Measurements from ENCODE around the gene CASP2. TPM values are rescaled to one million over a fixed set of nuclear protein-coding genes. Genes with fewer than 3 reads are reported as not detected.
A peak's percentile ranks its signal among the peaks of the same experiment; 100 is the strongest.

The CASP2 gene
- total RNA-seq, 4 donors from 2014 or later: 3.1 to 13.9 (median 4.1) TPM

- Histone ChIP-seq H3K27ac (peak overlapping the region in 3 of 4 donors; percentile 86 to 88 (median 88)), H3K4me3 (peak overlapping the region in 1 of 4 donors; percentile 96), H3K36me3 (peaks cover 0 to 40% of the 10 kb centered on the region in 2 donors), H3K4me1 (peaks cover 10 to 18% of the 10 kb centered on the region in 2 donors), H3K9me3 (no peaks in the 10 kb centered on the region), H3K27me3 (no peaks in the 10 kb centered on the region)
- TF ChIP-seq CTCF (IDR thresholded peaks at IDR 0.05 in 4 of 5, conservative IDR thresholded peaks at IDR 0.05 in 1 of 5): no peak
- TF ChIP-seq POLR2A (IDR thresholded peaks at IDR 0.05): no peak
- DNase-seq: no peak
- no peak for ATAC-seq
- intact Hi-C loops (cut with DNase I; ENCODE audit: low total_unique reads): no loop called here
- in situ Hi-C loops (cut with MboI; ENCODE audit: low sequenced_read_pairs in 4 of 4): no loop called here
Measured at GRCh38 chr7:143265017-143265693, 23.0 kb upstream of the CASP2 start.

DNA sequence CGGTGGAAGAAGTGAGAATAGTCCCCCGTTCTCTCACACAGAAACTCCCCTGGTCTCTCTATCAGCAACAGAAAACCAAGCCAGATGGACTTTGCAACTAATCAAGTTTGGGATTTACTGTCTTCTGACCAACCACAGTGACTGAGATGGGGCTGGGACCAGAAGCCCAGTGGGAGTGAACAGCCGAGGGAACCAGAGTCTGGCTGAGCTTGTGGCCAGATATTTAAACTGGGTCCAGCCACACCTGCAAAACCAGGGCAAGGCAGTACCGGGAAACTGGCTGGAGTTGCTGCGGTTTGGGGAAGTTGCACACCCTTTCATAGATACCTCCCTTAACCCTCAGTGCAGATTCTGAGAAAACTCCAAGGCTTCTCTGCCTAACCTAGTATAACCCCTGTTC lies 18.9 kb upstream of the CASP2 start:
- TF ChIP-seq POLR2A (IDR thresholded peaks at IDR 0.05): no peak
- no peak for TF ChIP-seq CTCF (IDR thresholded peaks at IDR 0.05 in 4 of 5, conservative IDR thresholded peaks at IDR 0.05 in 1 of 5)
- Histone ChIP-seq H3K27me3 (no peaks in the 10 kb centered on the region), H3K36me3 (peaks cover 0 to 41% of the 10 kb centered on the region in 2 donors), H3K9me3 (no peaks in the 10 kb centered on the region), H3K4me1 (peaks cover 4 to 10% of the 10 kb centered on the region in 2 donors), H3K27ac (no peak overlapping the region), H3K4me3 (no peak overlapping the region)
- no peak for ATAC-seq
- no peak for DNase-seq
- intact Hi-C loops (cut with DNase I; ENCODE audit: low total_unique reads): no loop called here
- in situ Hi-C loops (cut with MboI; ENCODE audit: low sequenced_read_pairs in 4 of 4): no loop called here

DNA sequence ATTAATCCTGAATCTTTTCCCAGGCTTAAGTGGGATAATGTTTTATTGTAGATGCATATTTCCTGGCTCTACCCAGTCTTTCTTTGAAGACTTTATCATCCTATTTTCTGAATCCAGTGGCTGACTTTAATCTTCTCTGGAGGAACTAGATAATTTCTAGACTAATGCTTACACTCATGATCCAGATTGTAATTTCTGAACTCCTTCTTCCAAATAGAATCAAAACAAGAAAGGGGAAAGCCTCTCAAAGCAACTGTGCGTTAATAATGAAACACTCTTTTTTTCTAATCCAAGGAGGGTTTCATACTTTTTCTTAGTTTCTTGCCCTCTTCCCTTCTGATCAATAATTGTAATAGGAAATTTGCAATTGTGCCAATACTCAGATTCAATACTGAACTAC lies 16.9 kb upstream of the CASP2 start:
- no peak for DNase-seq
- TF ChIP-seq POLR2A (IDR thresholded peaks at IDR 0.05) (no peak), CTCF (IDR thresholded peaks at IDR 0.05 in 4 of 5, conservative IDR thresholded peaks at IDR 0.05 in 1 of 5) (no peak)
- intact Hi-C loops (cut with DNase I; ENCODE audit: low total_unique reads) (no loop called here), in situ Hi-C loops (cut with MboI; ENCODE audit: low sequenced_read_pairs in 4 of 4) (no loop called here)
- Histone ChIP-seq H3K4me1 (no peaks in the 10 kb centered on the region), H3K36me3 (peaks cover 0 to 35% of the 10 kb centered on the region in 2 donors), H3K9me3 (no peaks in the 10 kb centered on the region), H3K4me3 (no peak overlapping the region), H3K27ac (no peak overlapping the region), H3K27me3 (no peaks in the 10 kb centered on the region)
- ATAC-seq: no peak

- intact Hi-C loops (cut with DNase I; ENCODE audit: low total_unique reads): no loop called here
- Histone ChIP-seq H3K27me3 (no peaks in the 10 kb centered on the region), H3K9me3 (no peaks in the 10 kb centered on the region), H3K4me3 (no peak overlapping the region), H3K36me3 (peaks cover 0 to 24% of the 10 kb centered on the region in 2 donors), H3K4me1 (no peaks in the 10 kb centered on the region), H3K27ac (no peak overlapping the region)
- ATAC-seq (no peak), DNase-seq (no peak)
- in situ Hi-C loops (cut with MboI; ENCODE audit: low sequenced_read_pairs in 4 of 4): no loop called here
- no peak for TF ChIP-seq POLR2A (IDR thresholded peaks at IDR 0.05)
- TF ChIP-seq CTCF (IDR thresholded peaks at IDR 0.05 in 4 of 5, conservative IDR thresholded peaks at IDR 0.05 in 1 of 5): no peak
Measured at GRCh38 chr7:143272871-143273270, 15.3 kb upstream of the CASP2 start.

All from gastrocnemius medialis (tissue), 4 donors.